ENCODE measurements around the gene FES.

GRCh38 chr15:90862487-90862886 is 21.8 kb upstream of the FES start:
- TF ChIP-seq, protein P1, sequence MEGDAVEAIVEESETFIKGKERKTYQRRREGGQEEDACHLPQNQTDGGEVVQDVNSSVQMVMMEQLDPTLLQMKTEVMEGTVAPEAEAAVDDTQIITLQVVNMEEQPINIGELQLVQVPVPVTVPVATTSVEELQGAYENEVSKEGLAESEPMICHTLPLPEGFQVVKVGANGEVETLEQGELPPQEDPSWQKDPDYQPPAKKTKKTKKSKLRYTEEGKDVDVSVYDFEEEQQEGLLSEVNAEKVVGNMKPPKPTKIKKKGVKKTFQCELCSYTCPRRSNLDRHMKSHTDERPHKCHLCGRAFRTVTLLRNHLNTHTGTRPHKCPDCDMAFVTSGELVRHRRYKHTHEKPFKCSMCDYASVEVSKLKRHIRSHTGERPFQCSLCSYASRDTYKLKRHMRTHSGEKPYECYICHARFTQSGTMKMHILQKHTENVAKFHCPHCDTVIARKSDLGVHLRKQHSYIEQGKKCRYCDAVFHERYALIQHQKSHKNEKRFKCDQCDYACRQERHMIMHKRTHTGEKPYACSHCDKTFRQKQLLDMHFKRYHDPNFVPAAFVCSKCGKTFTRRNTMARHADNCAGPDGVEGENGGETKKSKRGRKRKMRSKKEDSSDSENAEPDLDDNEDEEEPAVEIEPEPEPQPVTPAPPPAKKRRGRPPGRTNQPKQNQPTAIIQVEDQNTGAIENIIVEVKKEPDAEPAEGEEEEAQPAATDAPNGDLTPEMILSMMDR (IDR thresholded peaks at IDR 0.05), result no peak
- TF ChIP-seq POLR2A (IDR thresholded peaks at IDR 0.05), result no peak

Measured in Peyer's patch (tissue), 4 donors.